Activated T-helper 17 cell treated with anti-CD3 and anti-CD28 coated beads, Interleukin-2, amount 50 U/mL, for 72 hours (primary cell): ENCODE data around the gene TMEM63C. TPM values are rescaled to one million over a fixed set of nuclear protein-coding genes. Genes with fewer than 3 reads are reported as not detected.

Experiments
- ATAC-seq: fragments of 150-1000 bp; cut with Tn5 transposase; replicated peaks from 2 replicates; pipeline ENCODE4 v1.10.0; 2021; ENCODE audit warnings: mild to moderate bottlenecking, moderate library complexity
- H3K27ac Mint-ChIP-seq: one replicate; pipeline ENCODE4 v1.8.0; 2022; ENCODE audit warnings: mixed read lengths
- H3K27me3 Mint-ChIP-seq: one replicate; pipeline ENCODE4 v1.8.0; 2022; ENCODE audit warnings: mixed read lengths
- H3K36me3 Mint-ChIP-seq: one replicate; pipeline ENCODE4 v1.8.0; 2022; ENCODE audit warnings: low read depth, mild to moderate bottlenecking, mixed read lengths
- H3K4me1 Mint-ChIP-seq: one replicate; pipeline ENCODE4 v1.8.0; 2022; ENCODE audit warnings: mixed read lengths
- H3K4me3 Mint-ChIP-seq: one replicate; pipeline ENCODE4 v1.8.0; 2022; ENCODE audit warnings: mild to moderate bottlenecking, mixed read lengths
- H3K9me3 Mint-ChIP-seq: one replicate; pipeline ENCODE4 v1.8.0; 2022; ENCODE audit warnings: mixed read lengths
- total RNA-seq, 2 donors: library from RNA; stranded (reverse); gene quantifications; one replicate each; pipeline ENCODE4 v1.2.3, GENCODE V29; 2022

The TMEM63C gene
- total RNA-seq, 2 donors from 2014 or later: 0.04 to 0.64 TPM

- Mint-ChIP-seq H3K27me3 (peaks cover 16% of the 10 kb centered on the region), H3K36me3 (no peaks in the 10 kb centered on the region)
These were observed 77.6 kb downstream of the TMEM63C start for GRCh38 chr14:77259025-77259715.

GRCh38 chr14:77260199-77260598 lies 78.6 kb downstream of the TMEM63C start:
- Mint-ChIP-seq H3K27me3 (peaks cover 20% of the 10 kb centered on the region), H3K4me3 (no peak overlapping the region), H3K9me3 (no peaks in the 10 kb centered on the region), H3K4me1 (no peaks in the 10 kb centered on the region), H3K36me3 (no peaks in the 10 kb centered on the region), H3K27ac (no peak overlapping the region)
- ATAC-seq: no peak

More at GRCh38 chr14:77259025-77259715, 77.6 kb downstream of the TMEM63C start:
- Mint-ChIP-seq H3K4me1 (no peaks in the 10 kb centered on the region), H3K27ac (no peak overlapping the region), H3K4me3 (no peak overlapping the region), H3K9me3 (no peaks in the 10 kb centered on the region)
- no peak for ATAC-seq

- Mint-ChIP-seq H3K9me3 (no peaks in the 10 kb centered on the region), H3K4me3 (no peak overlapping the region), H3K27me3 (peaks cover 21% of the 10 kb centered on the region), H3K27ac (no peak overlapping the region), H3K36me3 (no peaks in the 10 kb centered on the region), H3K4me1 (no peaks in the 10 kb centered on the region)
- ATAC-seq: no peak
These were observed 79.0 kb downstream of the TMEM63C start for GRCh38 chr14:77260631-77261030.

- H3K4me3 Mint-ChIP-seq: no peak overlapping the region
- H3K27ac Mint-ChIP-seq: no peak overlapping the region
- H3K9me3 Mint-ChIP-seq: peaks cover 4% of the 10 kb centered on the region
- no peaks in the 10 kb centered on the region for H3K36me3 Mint-ChIP-seq
- H3K27me3 Mint-ChIP-seq: peaks cover 30% of the 10 kb centered on the region
- H3K4me1 Mint-ChIP-seq: no peaks in the 10 kb centered on the region
- no peak for ATAC-seq
These were observed 83.0 kb downstream of the TMEM63C start for GRCh38 chr14:77264466-77265186.

GRCh38 chr14:77265187-77265515 lies 83.6 kb downstream of the TMEM63C start:
- H3K4me1 Mint-ChIP-seq: no peaks in the 10 kb centered on the region
- peaks cover 4% of the 10 kb centered on the region for H3K9me3 Mint-ChIP-seq
- H3K27me3 Mint-ChIP-seq: peaks cover 34% of the 10 kb centered on the region
- no peaks in the 10 kb centered on the region for H3K36me3 Mint-ChIP-seq
- H3K27ac Mint-ChIP-seq: no peak overlapping the region
- no peak for ATAC-seq
- no peak overlapping the region for H3K4me3 Mint-ChIP-seq

- H3K36me3 Mint-ChIP-seq: no peaks in the 10 kb centered on the region
- ATAC-seq: no peak
- H3K4me1 Mint-ChIP-seq: no peaks in the 10 kb centered on the region
- peaks cover 4% of the 10 kb centered on the region for H3K9me3 Mint-ChIP-seq
- H3K27me3 Mint-ChIP-seq: peaks cover 35% of the 10 kb centered on the region
- no peak overlapping the region for H3K4me3 Mint-ChIP-seq
- no peak overlapping the region for H3K27ac Mint-ChIP-seq
These were observed 84.2 kb downstream of the TMEM63C start for GRCh38 chr14:77265561-77266335.

- H3K27me3 Mint-ChIP-seq: peaks cover 35% of the 10 kb centered on the region
- no peak overlapping the region for H3K4me3 Mint-ChIP-seq
- no peak overlapping the region for H3K27ac Mint-ChIP-seq
- H3K4me1 Mint-ChIP-seq: no peaks in the 10 kb centered on the region
- no peaks in the 10 kb centered on the region for H3K36me3 Mint-ChIP-seq
- H3K9me3 Mint-ChIP-seq: peaks cover 4% of the 10 kb centered on the region
- no peak for ATAC-seq
These were observed 84.7 kb downstream of the TMEM63C start for GRCh38 chr14:77266336-77266735.

- no peak overlapping the region for H3K27ac Mint-ChIP-seq
- no peak overlapping the region for H3K4me3 Mint-ChIP-seq
- H3K27me3 Mint-ChIP-seq: peaks cover 34% of the 10 kb centered on the region
- ATAC-seq: no peak
- no peaks in the 10 kb centered on the region for H3K36me3 Mint-ChIP-seq
- H3K4me1 Mint-ChIP-seq: no peaks in the 10 kb centered on the region
- peaks cover 4% of the 10 kb centered on the region for H3K9me3 Mint-ChIP-seq
These were observed 86.5 kb downstream of the TMEM63C start for GRCh38 chr14:77267937-77268699.

GRCh38 chr14:77268989-77269600 lies 87.5 kb downstream of the TMEM63C start:
- H3K27ac Mint-ChIP-seq: no peak overlapping the region
- no peak for ATAC-seq
- no peaks in the 10 kb centered on the region for H3K4me1 Mint-ChIP-seq
- H3K36me3 Mint-ChIP-seq: no peaks in the 10 kb centered on the region
- peaks cover 32% of the 10 kb centered on the region for H3K27me3 Mint-ChIP-seq
- H3K9me3 Mint-ChIP-seq: peaks cover 4% of the 10 kb centered on the region
- no peak overlapping the region for H3K4me3 Mint-ChIP-seq

- Mint-ChIP-seq H3K36me3 (no peaks in the 10 kb centered on the region), H3K27me3 (peaks cover 28% of the 10 kb centered on the region), H3K9me3 (peaks cover 4% of the 10 kb centered on the region), H3K4me1 (no peaks in the 10 kb centered on the region), H3K4me3 (no peak overlapping the region), H3K27ac (no peak overlapping the region)
- ATAC-seq: no peak
These were observed 88.9 kb downstream of the TMEM63C start for GRCh38 chr14:77270361-77271112.

- peaks cover 28% of the 10 kb centered on the region for H3K27me3 Mint-ChIP-seq
These were observed 89.6 kb downstream of the TMEM63C start, which contains the start of gene NGB for GRCh38 chr14:77271113-77271710. NGB (minus strand) TSS chr14:77271206; CDS start chr14:77270937, 269 bp downstream.

GRCh38 chr14:77272261-77272660 lies 90.7 kb downstream of the TMEM63C start:
- H3K36me3 Mint-ChIP-seq: no peaks in the 10 kb centered on the region
- peaks cover 28% of the 10 kb centered on the region for H3K27me3 Mint-ChIP-seq
- H3K4me3 Mint-ChIP-seq: no peak overlapping the region
- ATAC-seq: no peak
- no peak overlapping the region for H3K27ac Mint-ChIP-seq
- H3K9me3 Mint-ChIP-seq: peaks cover 4% of the 10 kb centered on the region
- no peaks in the 10 kb centered on the region for H3K4me1 Mint-ChIP-seq

More at GRCh38 chr14:77271113-77271710, 89.6 kb downstream of the TMEM63C start, which contains the start of gene NGB:
- no peak for ATAC-seq
- Mint-ChIP-seq H3K4me3 (no peak within 1 kb of the TSS), H3K4me1 (no peaks in the 10 kb centered on the region), H3K36me3 (no peaks in the 10 kb centered on the region), H3K27ac (no peak within 1 kb of the TSS), H3K9me3 (peaks cover 4% of the 10 kb centered on the region)

GRCh38 chr14:77273796-77274195 lies 92.2 kb downstream of the TMEM63C start:
- Mint-ChIP-seq H3K9me3 (no peaks in the 10 kb centered on the region), H3K4me1 (no peaks in the 10 kb centered on the region), H3K36me3 (no peaks in the 10 kb centered on the region), H3K4me3 (no peak overlapping the region), H3K27me3 (peaks cover 19% of the 10 kb centered on the region), H3K27ac (no peak overlapping the region)
- ATAC-seq: no peak
